NB4 (cell line): ENCODE measurements around the gene PF4V1.

Experiments used
- DNase-seq: peaks from one replicate; pipeline ENCODE4 v3.0.0; 2010; ENCODE audit warnings: low read depth
- H3K4me3 ChIP-seq: one replicate; pipeline ENCODE4 v1.5.1; 2011; ENCODE audit warnings: mild to moderate bottlenecking, low read depth, low read length, moderate library complexity
- CTCF ChIP-seq: IDR thresholded peaks from one replicate; pipeline ENCODE4 v1.5.1; 2012; ENCODE audit warnings: low read depth, low read length
- MAX ChIP-seq: IDR thresholded peaks from 2 replicates; pipeline ENCODE4 v1.6.1; 2011; ENCODE audit warnings: low read depth, low read length
- MYC ChIP-seq: IDR thresholded peaks from 2 replicates; pipeline ENCODE4 v1.6.1; 2011; ENCODE audit warnings: low read depth, low read length
- POLR2A ChIP-seq: IDR thresholded peaks from 2 replicates; pipeline ENCODE4 v1.6.1; 2011; ENCODE audit warnings: mild to moderate bottlenecking; ENCODE audit not compliant: insufficient read length; ENCODE audit errors: extremely low read depth

The PF4V1 gene

DNA sequence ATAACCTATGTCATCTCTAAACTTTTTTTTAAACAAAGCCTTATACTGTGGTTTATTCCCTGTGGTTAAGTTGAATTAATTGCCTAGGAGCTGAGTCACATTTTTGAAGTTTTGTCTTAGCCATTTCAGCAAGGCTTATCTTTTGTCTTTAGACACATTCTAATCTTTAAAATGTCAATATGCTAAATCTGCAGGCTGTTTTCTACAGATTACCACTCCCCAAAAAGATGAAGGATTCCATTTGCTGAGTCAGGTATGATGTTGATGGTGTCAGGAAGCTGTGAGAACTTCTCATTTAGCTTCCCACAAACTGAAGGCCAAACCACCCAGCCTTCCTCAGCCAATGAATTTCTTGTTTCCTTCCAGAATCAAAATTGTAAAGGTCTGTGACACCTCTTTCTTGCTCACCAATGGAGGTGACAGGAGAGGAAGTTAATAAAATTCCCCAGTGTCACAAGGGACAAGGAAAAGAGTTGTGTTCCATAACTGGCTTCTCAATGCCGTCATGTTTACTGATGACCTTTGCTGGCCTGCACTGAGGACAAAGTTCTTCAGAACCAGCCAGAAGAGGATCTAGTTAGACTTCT is 20.4 kb upstream of the PF4V1 start:
- DNase-seq, result peak; percentile 31
- no peak overlapping the region for H3K4me3 ChIP-seq
- TF ChIP-seq MAX, result no peak
- TF ChIP-seq POLR2A, result no peak
- TF ChIP-seq MYC, result no peak
- TF ChIP-seq CTCF, result no peak

DNA sequence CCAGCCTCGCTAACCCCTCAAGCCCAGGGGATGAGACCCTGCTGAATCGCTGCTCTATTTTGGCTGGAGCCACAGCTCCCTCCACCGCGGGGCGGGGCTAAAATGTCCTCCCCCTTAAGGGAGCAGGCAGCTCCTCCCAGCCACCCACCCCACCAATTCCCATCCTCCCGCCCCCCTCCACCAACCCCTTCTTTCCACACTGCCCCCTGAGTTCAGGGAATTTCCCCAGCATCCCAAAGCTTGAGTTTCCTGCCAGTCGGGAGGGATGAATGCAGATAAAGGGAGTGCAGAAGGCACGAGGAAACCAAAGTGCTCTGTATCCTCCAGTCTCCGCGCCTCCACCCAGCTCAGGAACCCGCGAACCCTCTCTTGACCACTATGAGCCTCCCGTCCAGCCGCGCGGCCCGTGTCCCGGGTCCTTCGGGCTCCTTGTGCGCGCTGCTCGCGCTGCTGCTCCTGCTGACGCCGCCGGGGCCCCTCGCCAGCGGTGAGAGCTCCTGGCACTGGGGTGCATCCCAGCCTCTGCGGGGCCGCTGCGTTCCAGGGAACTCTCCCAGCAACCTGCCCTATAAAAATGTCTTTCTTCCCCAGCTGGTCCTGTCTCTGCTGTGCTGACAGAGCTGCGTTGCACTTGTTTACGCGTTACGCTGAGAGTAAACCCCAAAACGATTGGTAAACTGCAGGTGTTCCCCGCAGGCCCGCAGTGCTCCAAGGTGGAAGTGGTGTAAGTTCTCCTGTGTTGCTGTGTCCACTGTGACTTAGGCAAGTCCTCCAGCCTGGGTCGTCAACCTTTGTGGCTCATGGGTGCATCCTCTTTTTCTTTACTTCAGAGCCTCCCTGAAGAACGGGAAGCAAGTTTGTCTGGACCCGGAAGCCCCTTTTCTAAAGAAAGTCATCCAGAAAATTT is 16.5 kb upstream of the PF4V1 start, which contains the start of gene CXCL6:
Gene CXCL6, plus strand, starts transcription at position 306 of the 907 bp plus-strand sequence. Its CDS starts 73 bp downstream, at position 379.
- H3K4me3 ChIP-seq, result peak within 1 kb of the TSS; percentile 49
- DNase-seq, result peak; percentile 42
- TF ChIP-seq MAX (no peak), CTCF (no peak), MYC (no peak), POLR2A (no peak)

GRCh38 chr4:73839071-73839470 is 14.0 kb upstream of the PF4V1 start:
- TF ChIP-seq CTCF (no peak), MYC (no peak), POLR2A (no peak), MAX (no peak)
- H3K4me3 ChIP-seq, result no peak overlapping the region
- no peak for DNase-seq

GRCh38 chr4:73839715-73840114 is 13.4 kb upstream of the PF4V1 start:
- no peak overlapping the region for H3K4me3 ChIP-seq
- DNase-seq, result no peak
- TF ChIP-seq MAX (no peak), POLR2A (no peak), CTCF (no peak), MYC (no peak)

- TF ChIP-seq MAX (no peak), MYC (no peak)
- H3K4me3 ChIP-seq, result no peak overlapping the region
- DNase-seq, result no peak
These were observed 11.7 kb upstream of the PF4V1 start for GRCh38 chr4:73841243-73841925.

GRCh38 chr4:73842696-73843095 is 10.4 kb upstream of the PF4V1 start:
- no peak overlapping the region for H3K4me3 ChIP-seq
- no peak for TF ChIP-seq POLR2A
- no peak for TF ChIP-seq CTCF
- TF ChIP-seq MAX, result no peak
- no peak for TF ChIP-seq MYC
- no peak for DNase-seq
